Esophagus muscularis mucosa (tissue), 4 donors: Measurements from ENCODE around the gene CHFR. TPM values are rescaled to one million over a fixed set of nuclear protein-coding genes. Genes with fewer than 3 reads are reported as not detected.

Experiments used
- DNase-seq: peaks from one replicate; pipeline ENCODE4 v3.0.0-alpha.2; 2017; ENCODE audit errors: extremely low spot score
- H3K27ac ChIP-seq, 4 donors: fragments of 200-600 bp; sonication (generic); replicated peaks in 1 of 4; 1 replicate in 3 of 4; 2 replicates in 1 of 4; pipeline ENCODE4 v1.5.1; 2016 to 2019; ENCODE audit warnings: mild to moderate bottlenecking in 1 of 4
- H3K27me3 ChIP-seq, 4 donors: fragments of 200-600 bp; sonication (generic); one replicate each; pipeline versions ENCODE4 v1.5.1 to v1.6.0; 2016 to 2019
- H3K36me3 ChIP-seq, 4 donors: fragments of 200-600 bp; sonication (generic); one replicate each; pipeline ENCODE4 v1.5.1; 2016 to 2019
- H3K4me1 ChIP-seq, 4 donors: fragments of 200-600 bp; sonication (generic); one replicate each; pipeline ENCODE4 v1.5.1; 2016 to 2019
- H3K4me3 ChIP-seq, 4 donors: fragments of 200-600 bp; sonication (generic); 1 replicate in 2 of 4; 2 replicates in 2 of 4; pipeline ENCODE4 v1.5.1; 2016 to 2019; ENCODE audit warnings: mild to moderate bottlenecking in 4 of 4, moderate library complexity in 1 of 4
- H3K9me3 ChIP-seq, 4 donors: fragments of 200-600 bp; sonication (generic); 1 replicate in 3 of 4; 2 replicates in 1 of 4; pipeline ENCODE4 v1.5.1; 2016 to 2019
- EP300 ChIP-seq: sonication (generic); formaldehyde crosslinking; IDR thresholded peaks from one replicate; pipeline ENCODE4 v1.6.1; 2017; ENCODE audit warnings: antibody characterized with exemption
- POLR2A ChIP-seq: fragments of 450-650 bp; IDR thresholded peaks from one replicate; pipeline ENCODE4 v1.6.1; 2017; ENCODE audit warnings: antibody characterized with exemption, moderate library complexity, mild to moderate bottlenecking, low read depth
- POLR2AphosphoS5 ChIP-seq, 2 donors: sonication (generic); formaldehyde crosslinking; IDR thresholded peaks; one replicate each; pipeline ENCODE4 v1.6.1; 2017; ENCODE audit warnings: antibody characterized with exemption in 2 of 2
- WGBS: methylation state at CpG from one replicate; pipeline ENCODE4 v1.1.5; 2018; 5-methylcytosine and 5-hydroxymethylcytosine counted together
- intact Hi-C: fragments of 100-400 bp; cut with DNase I; formaldehyde crosslinking; loops from one replicate; pipeline ENCODE4 v1.15.1; 2023
- total RNA-seq, 4 donors: library from RNA; depleted of rRNA; stranded (reverse); fragments of >200 nt; gene quantifications; one replicate each; pipeline versions ENCODE4 v1.1.0 to v1.2.1, GENCODE V29; 2016
- TF ChIP-seq, protein P1 (sequence below), 3 experiments: fragments of 200-600 bp in 2 of 3; fragments of 450-650 bp in 1 of 3; sonication (generic) in 2 of 3; IDR thresholded peaks; one replicate each; pipeline ENCODE4 v1.5.1; 2017 to 2019; ENCODE audit warnings: antibody characterized with exemption in 3 of 3, mild to moderate bottlenecking in 2 of 3, moderate library complexity in 1 of 3

Gene CHFR
- total RNA-seq, 4 donors from 2014 or later, result 35.7 to 41.7 (median 40.0) TPM

- no peaks in the 10 kb centered on the region for H3K27me3 ChIP-seq
- no peak overlapping the region for H3K27ac ChIP-seq
- intact Hi-C loops, result no loop called here
- no peak for DNase-seq
- no peak for TF ChIP-seq POLR2A
- TF ChIP-seq, protein P1, sequence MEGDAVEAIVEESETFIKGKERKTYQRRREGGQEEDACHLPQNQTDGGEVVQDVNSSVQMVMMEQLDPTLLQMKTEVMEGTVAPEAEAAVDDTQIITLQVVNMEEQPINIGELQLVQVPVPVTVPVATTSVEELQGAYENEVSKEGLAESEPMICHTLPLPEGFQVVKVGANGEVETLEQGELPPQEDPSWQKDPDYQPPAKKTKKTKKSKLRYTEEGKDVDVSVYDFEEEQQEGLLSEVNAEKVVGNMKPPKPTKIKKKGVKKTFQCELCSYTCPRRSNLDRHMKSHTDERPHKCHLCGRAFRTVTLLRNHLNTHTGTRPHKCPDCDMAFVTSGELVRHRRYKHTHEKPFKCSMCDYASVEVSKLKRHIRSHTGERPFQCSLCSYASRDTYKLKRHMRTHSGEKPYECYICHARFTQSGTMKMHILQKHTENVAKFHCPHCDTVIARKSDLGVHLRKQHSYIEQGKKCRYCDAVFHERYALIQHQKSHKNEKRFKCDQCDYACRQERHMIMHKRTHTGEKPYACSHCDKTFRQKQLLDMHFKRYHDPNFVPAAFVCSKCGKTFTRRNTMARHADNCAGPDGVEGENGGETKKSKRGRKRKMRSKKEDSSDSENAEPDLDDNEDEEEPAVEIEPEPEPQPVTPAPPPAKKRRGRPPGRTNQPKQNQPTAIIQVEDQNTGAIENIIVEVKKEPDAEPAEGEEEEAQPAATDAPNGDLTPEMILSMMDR (IDR thresholded peaks at IDR 0.05), result no peak
- TF ChIP-seq POLR2AphosphoS5 (IDR thresholded peaks at IDR 0.05), result no peak
- no peak for TF ChIP-seq EP300
- no peak overlapping the region for H3K4me3 ChIP-seq
- peaks cover 18 to 60% (median 43%) of the 10 kb centered on the region in 4 donors for H3K36me3 ChIP-seq
- H3K9me3 ChIP-seq, result peaks cover 14 to 99% (median 87%) of the 10 kb centered on the region in 4 donors
- WGBS, result 97% methylated on average over 8 of the region's 8 CpGs
- no peaks in the 10 kb centered on the region for H3K4me1 ChIP-seq
These were observed 38.4 kb upstream of the CHFR start for GRCh38 chr12:132925597-132926414.

DNA sequence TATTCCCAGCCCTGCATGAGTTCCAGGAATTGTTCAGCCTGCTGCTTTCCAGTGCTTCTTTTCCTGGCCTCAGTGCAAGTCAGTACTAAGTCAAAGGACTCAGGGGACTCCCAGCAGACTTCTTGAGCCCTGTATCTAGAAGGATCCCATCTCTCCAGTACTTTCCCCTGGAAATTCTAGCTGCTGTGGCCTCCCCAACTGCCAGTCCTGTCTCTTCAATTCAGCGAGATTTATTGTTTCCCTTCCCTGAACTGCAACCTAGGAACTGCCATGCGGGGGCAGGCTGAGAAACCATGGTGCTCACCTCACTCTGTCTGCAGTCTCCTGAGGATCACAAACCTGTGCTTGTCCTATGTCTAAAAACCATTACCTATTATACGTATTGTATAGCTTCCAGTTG is 37.0 kb upstream of the CHFR start:
- WGBS, result 98% methylated on average over 3 of the region's 3 CpGs
- no peak overlapping the region for H3K27ac ChIP-seq
- intact Hi-C loops, result no loop called here
- H3K4me1 ChIP-seq, result no peaks in the 10 kb centered on the region
- H3K9me3 ChIP-seq, result peaks cover 14 to 98% (median 85%) of the 10 kb centered on the region in 4 donors
- no peak for DNase-seq
- no peaks in the 10 kb centered on the region for H3K27me3 ChIP-seq
- peaks cover 8 to 45% (median 31%) of the 10 kb centered on the region in 4 donors for H3K36me3 ChIP-seq
- no peak overlapping the region for H3K4me3 ChIP-seq
- TF ChIP-seq POLR2AphosphoS5 (IDR thresholded peaks at IDR 0.05) (no peak), EP300 (no peak), POLR2A (no peak)
- TF ChIP-seq, protein P1 (IDR thresholded peaks at IDR 0.05), result no peak

GRCh38 chr12:132923356-132923909 is 36.0 kb upstream of the CHFR start:
- H3K36me3 ChIP-seq, result peaks cover 0 to 36% (median 22%) of the 10 kb centered on the region in 4 donors

GRCh38 chr12:132922676-132923075 is 35.3 kb upstream of the CHFR start:
- WGBS, result 96% methylated on average over 4 of the region's 4 CpGs
- H3K9me3 ChIP-seq, result peaks cover 14 to 97% (median 82%) of the 10 kb centered on the region in 4 donors
- no peaks in the 10 kb centered on the region for H3K4me1 ChIP-seq
- no peaks in the 10 kb centered on the region for H3K27me3 ChIP-seq
- no peak for DNase-seq
- no peak overlapping the region for H3K4me3 ChIP-seq
- TF ChIP-seq POLR2AphosphoS5 (IDR thresholded peaks at IDR 0.05) (no peak), EP300 (no peak), POLR2A (no peak)
- TF ChIP-seq, protein P1 (IDR thresholded peaks at IDR 0.05), result no peak
- H3K36me3 ChIP-seq, result peaks cover 0 to 29% (median 19%) of the 10 kb centered on the region in 4 donors
- intact Hi-C loops, result no loop called here
- no peak overlapping the region for H3K27ac ChIP-seq

More at GRCh38 chr12:132923356-132923909, 36.0 kb upstream of the CHFR start:
- TF ChIP-seq POLR2AphosphoS5 (IDR thresholded peaks at IDR 0.05) (no peak), POLR2A (no peak), EP300 (no peak)
- TF ChIP-seq, protein P1 (IDR thresholded peaks at IDR 0.05), result no peak
- H3K27me3 ChIP-seq, result no peaks in the 10 kb centered on the region
- no peak overlapping the region for H3K27ac ChIP-seq
- no peaks in the 10 kb centered on the region for H3K4me1 ChIP-seq
- no peak overlapping the region for H3K4me3 ChIP-seq
- intact Hi-C loops, result no loop called here
- peaks cover 14 to 97% (median 80%) of the 10 kb centered on the region in 4 donors for H3K9me3 ChIP-seq
- no peak for DNase-seq
- 74% methylated on average over 1 of the region's 1 CpG for WGBS
